Measurements from ENCODE around the gene PRKCI.

GRCh38 chr3:170296703-170297102 lies 74.5 kb downstream of the PRKCI start:
- TF ChIP-seq CTCF (IDR thresholded peaks at IDR 0.05; ENCODE audit: low read depth, low read length, poor library complexity, severe bottlenecking) (no peak), EZH2phosphoT487 (IDR thresholded peaks at IDR 0.05; ENCODE audit: borderline replicate concordance, low read length) (no peak)
